ENCODE results near the gene ADAP1.

ADAP1 gene

DNA sequence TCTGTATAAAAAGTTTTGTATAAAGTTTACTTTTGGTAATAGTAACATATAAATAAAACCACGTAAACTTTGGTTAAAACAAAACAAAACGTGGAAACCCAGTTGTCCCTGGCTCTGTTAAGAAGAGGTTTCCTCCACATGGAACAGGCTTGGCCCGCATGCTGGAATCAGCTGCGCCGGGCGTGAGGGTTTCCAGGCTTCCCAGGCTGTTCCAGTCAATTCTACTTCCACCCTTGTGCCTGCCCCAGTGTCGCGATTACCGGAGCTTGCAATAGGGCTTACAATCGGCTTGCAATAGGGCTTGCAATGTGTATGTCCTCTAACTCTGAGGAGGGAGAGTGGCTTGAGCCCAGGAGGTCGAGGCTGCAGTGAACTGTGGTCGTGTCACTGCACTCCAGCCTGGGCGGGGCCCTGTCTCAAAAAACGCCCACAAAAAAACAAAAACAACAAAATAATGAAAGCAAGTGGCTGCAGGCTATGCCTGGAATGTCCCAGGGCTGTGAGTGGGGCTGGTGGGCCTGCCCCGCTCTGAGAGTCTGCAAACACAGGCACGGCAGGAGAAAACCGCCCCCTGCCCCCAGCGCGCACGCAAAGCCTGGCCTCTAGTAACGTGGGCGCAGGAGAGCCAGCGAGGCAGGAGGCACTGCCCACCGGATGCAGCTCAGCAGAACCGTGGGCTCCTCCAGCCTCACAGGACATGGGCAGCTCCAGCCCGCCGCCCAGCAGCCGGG is 44.8 kb upstream of the ADAP1 start:
- Histone ChIP-seq H3K9ac (ENCODE audit: low read length) (no peak overlapping the region), H3K18ac (ENCODE audit: low read length) (no peak overlapping the region), H4K8ac (ENCODE audit: low read depth, low read length) (no peak overlapping the region), H3K23ac (ENCODE audit: low read length) (no peak overlapping the region), H3K56ac (ENCODE audit: low read length) (no peak overlapping the region), H2AK5ac (ENCODE audit: low read length) (no peak overlapping the region), H3K4me3 (ENCODE audit: low read length) (no peak overlapping the region), H2BK120ac (ENCODE audit: low read depth, low read length) (no peak overlapping the region), H2BK15ac (replicated peaks; ENCODE audit: low read depth) (no peak overlapping the region), H3K4ac (ENCODE audit: low read depth, low read length) (no peak overlapping the region), H3K79me1 (ENCODE audit: low read length) (no peaks in the 10 kb centered on the region), H3K79me2 (ENCODE audit: control insufficient read depth, insufficient read depth, low read length) (no peaks in the 10 kb centered on the region), H3K36me3 (ENCODE audit: control insufficient read depth, insufficient read depth, low read length) (no peaks in the 10 kb centered on the region), H3K4me1 (ENCODE audit: control insufficient read depth, low read depth, low read length) (no peaks in the 10 kb centered on the region), H3K27ac (ENCODE audit: low read depth, low read length) (no peak overlapping the region), H4K5ac (ENCODE audit: low read length) (no peak overlapping the region), H3K4me2 (ENCODE audit: low read length) (no peak overlapping the region), H3K27me3 (ENCODE audit: insufficient read depth, low read length, poor library complexity) (no peaks in the 10 kb centered on the region), H2BK5ac (ENCODE audit: low read length) (no peak overlapping the region)
- no CpG with 5 or more reads among the region's 28 CpGs for WGBS (ENCODE audit: extremely low coverage, insufficient coverage, low lambda C conversion rate)
- DNase-seq: no peak

DNA sequence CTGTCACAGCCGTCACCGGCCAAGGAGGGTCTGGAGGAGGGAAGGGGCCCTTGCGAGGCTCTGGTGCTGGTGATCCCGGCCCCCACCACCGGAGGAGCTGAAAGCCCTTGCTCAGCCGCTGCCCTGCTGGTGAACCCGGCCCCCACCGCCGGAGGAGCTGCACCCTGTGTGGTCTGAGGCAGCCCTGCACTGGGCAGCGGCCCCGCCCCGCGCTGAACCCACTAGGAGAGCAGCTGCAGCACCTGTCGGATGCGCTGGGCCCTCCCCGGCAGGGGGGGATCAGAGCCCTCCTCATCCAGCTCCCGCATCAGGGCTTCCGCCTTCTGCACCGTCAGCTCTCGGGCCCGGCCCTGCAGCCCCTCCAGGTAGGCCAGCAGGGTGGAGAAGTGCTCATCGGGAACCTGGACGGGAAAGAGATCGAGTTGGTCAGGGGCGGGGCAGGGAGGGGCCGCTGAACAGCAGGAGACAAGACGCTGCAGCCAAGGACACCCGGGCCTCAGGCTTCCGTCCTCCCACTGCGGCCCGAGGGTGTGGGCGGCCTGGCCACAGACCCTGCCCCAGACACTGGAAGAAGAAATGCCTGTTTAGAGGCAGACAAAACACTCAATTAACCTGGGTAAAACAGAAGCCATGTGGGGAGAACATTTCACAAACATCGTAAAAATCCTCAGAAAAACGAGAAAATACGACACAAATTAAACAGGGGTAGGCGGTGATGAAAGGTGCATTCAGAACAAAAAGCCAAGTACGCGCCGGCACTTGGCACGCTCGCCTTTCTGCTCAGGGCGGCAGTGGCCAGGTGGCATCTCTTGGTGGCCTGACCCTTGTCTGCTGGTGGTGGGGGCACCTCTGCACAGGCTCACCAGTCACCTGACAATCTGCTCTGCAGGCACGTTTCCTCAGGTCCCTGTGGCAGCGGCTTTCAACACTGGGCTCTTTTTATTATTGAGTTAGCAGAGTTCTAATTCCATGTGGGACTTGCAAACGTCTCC is 43.2 kb upstream of the ADAP1 start:
- no peak overlapping the region for H3K27ac ChIP-seq (ENCODE audit: low read depth, low read length)
- no peaks in the 10 kb centered on the region for H3K79me2 ChIP-seq (ENCODE audit: control insufficient read depth, insufficient read depth, low read length)
- no peak overlapping the region for H4K8ac ChIP-seq (ENCODE audit: low read depth, low read length)
- peak; percentile 31 for DNase-seq
- H2AK5ac ChIP-seq (ENCODE audit: low read length): no peak overlapping the region
- H3K27me3 ChIP-seq (ENCODE audit: insufficient read depth, low read length, poor library complexity): no peaks in the 10 kb centered on the region
- H3K9ac ChIP-seq (ENCODE audit: low read length): no peak overlapping the region
- H3K4me2 ChIP-seq (ENCODE audit: low read length): no peak overlapping the region
- no peak overlapping the region for H2BK120ac ChIP-seq (ENCODE audit: low read depth, low read length)
- H3K4me1 ChIP-seq (ENCODE audit: control insufficient read depth, low read depth, low read length): no peaks in the 10 kb centered on the region
- H3K79me1 ChIP-seq (ENCODE audit: low read length): no peaks in the 10 kb centered on the region
- no peak overlapping the region for H2BK5ac ChIP-seq (ENCODE audit: low read length)
- H3K36me3 ChIP-seq (ENCODE audit: control insufficient read depth, insufficient read depth, low read length): no peaks in the 10 kb centered on the region
- H3K4ac ChIP-seq (ENCODE audit: low read depth, low read length): no peak overlapping the region
- no CpG with 5 or more reads among the region's 45 CpGs for WGBS (ENCODE audit: extremely low coverage, insufficient coverage, low lambda C conversion rate)
- no peak overlapping the region for H2BK15ac ChIP-seq (replicated peaks; ENCODE audit: low read depth)
- H3K4me3 ChIP-seq (ENCODE audit: low read length): no peak overlapping the region
- H3K23ac ChIP-seq (ENCODE audit: low read length): no peak overlapping the region
- no peak overlapping the region for H3K56ac ChIP-seq (ENCODE audit: low read length)
- no peak overlapping the region for H3K18ac ChIP-seq (ENCODE audit: low read length)
- H4K5ac ChIP-seq (ENCODE audit: low read length): no peak overlapping the region

DNA sequence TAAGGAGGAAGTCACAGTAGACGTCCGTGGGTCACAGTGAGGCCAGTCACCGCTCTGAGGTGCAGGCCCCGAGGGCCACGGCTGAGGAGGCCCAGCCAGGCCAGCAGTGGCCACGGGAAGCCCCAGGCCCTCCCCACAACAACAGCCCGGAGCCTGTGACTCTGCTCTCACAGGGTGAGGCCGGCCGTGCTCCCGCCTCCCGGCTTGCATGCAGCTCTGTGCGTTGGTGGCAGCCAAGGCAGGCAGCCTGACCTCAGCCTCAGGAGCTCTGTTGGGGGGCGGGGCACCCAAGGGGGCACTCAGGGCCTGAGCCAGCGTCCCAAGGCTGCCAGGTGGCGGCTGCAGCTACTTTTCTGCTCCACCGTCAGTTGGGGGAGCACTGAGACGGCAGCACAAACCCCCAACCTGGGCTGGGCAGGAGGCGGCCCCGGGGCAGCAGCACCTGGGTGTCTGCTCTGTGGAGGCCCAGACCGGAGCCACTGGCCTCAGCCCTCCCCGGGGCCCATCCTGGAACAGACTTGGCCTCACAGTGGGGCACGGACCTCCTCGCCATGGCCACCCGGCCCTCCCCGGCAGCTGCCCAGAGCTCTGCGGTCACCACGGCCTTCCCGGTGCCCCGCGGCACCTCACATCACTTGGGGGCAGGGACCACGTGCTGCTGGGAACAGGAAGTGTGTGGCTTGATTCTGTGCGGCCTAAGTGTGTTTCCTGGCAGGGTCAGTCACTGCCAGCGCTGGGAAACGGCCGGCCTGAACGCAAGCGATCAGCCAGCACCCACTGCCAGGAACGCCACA is 41.8 kb upstream of the ADAP1 start:
- Histone ChIP-seq H2BK15ac (replicated peaks; ENCODE audit: low read depth) (no peak overlapping the region), H3K79me1 (ENCODE audit: low read length) (no peaks in the 10 kb centered on the region), H4K8ac (ENCODE audit: low read depth, low read length) (no peak overlapping the region), H3K4ac (ENCODE audit: low read depth, low read length) (no peak overlapping the region), H3K79me2 (ENCODE audit: control insufficient read depth, insufficient read depth, low read length) (no peaks in the 10 kb centered on the region), H3K18ac (ENCODE audit: low read length) (no peak overlapping the region), H4K5ac (ENCODE audit: low read length) (no peak overlapping the region), H3K9ac (ENCODE audit: low read length) (no peak overlapping the region), H3K56ac (ENCODE audit: low read length) (no peak overlapping the region), H3K4me2 (ENCODE audit: low read length) (no peak overlapping the region), H3K27ac (ENCODE audit: low read depth, low read length) (no peak overlapping the region), H3K23ac (ENCODE audit: low read length) (no peak overlapping the region), H3K4me3 (ENCODE audit: low read length) (no peak overlapping the region), H2AK5ac (ENCODE audit: low read length) (no peak overlapping the region), H2BK5ac (ENCODE audit: low read length) (no peak overlapping the region), H3K27me3 (ENCODE audit: insufficient read depth, low read length, poor library complexity) (no peaks in the 10 kb centered on the region), H3K36me3 (ENCODE audit: control insufficient read depth, insufficient read depth, low read length) (no peaks in the 10 kb centered on the region), H2BK120ac (ENCODE audit: low read depth, low read length) (no peak overlapping the region), H3K4me1 (ENCODE audit: control insufficient read depth, low read depth, low read length) (no peaks in the 10 kb centered on the region)
- no peak for DNase-seq
- whole genome bisulfite sequencing (ENCODE audit: extremely low coverage, insufficient coverage, low lambda C conversion rate): no CpG with 5 or more reads among the region's 38 CpGs

DNA sequence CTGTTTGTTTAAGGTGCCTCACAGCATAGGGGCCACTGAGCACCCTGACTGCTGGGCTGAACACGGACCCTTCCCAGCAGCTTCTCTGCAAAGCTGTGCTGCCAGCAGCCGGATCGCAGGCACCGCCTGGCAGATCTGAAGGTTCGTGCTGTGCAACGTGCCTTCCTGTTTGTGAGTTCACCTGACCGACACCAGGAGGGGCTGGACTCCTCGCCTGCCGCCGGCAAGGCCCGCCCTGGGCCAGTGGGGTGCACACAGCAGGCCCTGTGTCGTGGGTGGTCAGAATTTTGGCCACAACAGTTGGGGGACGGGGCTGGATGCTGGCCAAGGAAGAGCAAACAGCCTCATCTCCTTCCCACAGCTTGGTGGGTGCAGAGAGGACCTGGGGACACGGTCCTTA is 41.1 kb upstream of the ADAP1 start:
- H3K79me1 ChIP-seq (ENCODE audit: low read length): no peaks in the 10 kb centered on the region
- WGBS (ENCODE audit: extremely low coverage, insufficient coverage, low lambda C conversion rate): no CpG with 5 or more reads among the region's 14 CpGs
- H2AK5ac ChIP-seq (ENCODE audit: low read length): no peak overlapping the region
- H3K4ac ChIP-seq (ENCODE audit: low read depth, low read length): no peak overlapping the region
- no peak overlapping the region for H3K56ac ChIP-seq (ENCODE audit: low read length)
- no peak overlapping the region for H4K8ac ChIP-seq (ENCODE audit: low read depth, low read length)
- no peak overlapping the region for H3K4me3 ChIP-seq (ENCODE audit: low read length)
- no peak overlapping the region for H2BK120ac ChIP-seq (ENCODE audit: low read depth, low read length)
- no peaks in the 10 kb centered on the region for H3K4me1 ChIP-seq (ENCODE audit: control insufficient read depth, low read depth, low read length)
- no peak for DNase-seq
- no peak overlapping the region for H4K5ac ChIP-seq (ENCODE audit: low read length)
- no peak overlapping the region for H2BK5ac ChIP-seq (ENCODE audit: low read length)
- H2BK15ac ChIP-seq (replicated peaks; ENCODE audit: low read depth): no peak overlapping the region
- no peaks in the 10 kb centered on the region for H3K27me3 ChIP-seq (ENCODE audit: insufficient read depth, low read length, poor library complexity)
- no peak overlapping the region for H3K27ac ChIP-seq (ENCODE audit: low read depth, low read length)
- H3K23ac ChIP-seq (ENCODE audit: low read length): no peak overlapping the region
- H3K18ac ChIP-seq (ENCODE audit: low read length): no peak overlapping the region
- H3K36me3 ChIP-seq (ENCODE audit: control insufficient read depth, insufficient read depth, low read length): no peaks in the 10 kb centered on the region
- H3K79me2 ChIP-seq (ENCODE audit: control insufficient read depth, insufficient read depth, low read length): no peaks in the 10 kb centered on the region
- no peak overlapping the region for H3K4me2 ChIP-seq (ENCODE audit: low read length)
- H3K9ac ChIP-seq (ENCODE audit: low read length): no peak overlapping the region

DNA sequence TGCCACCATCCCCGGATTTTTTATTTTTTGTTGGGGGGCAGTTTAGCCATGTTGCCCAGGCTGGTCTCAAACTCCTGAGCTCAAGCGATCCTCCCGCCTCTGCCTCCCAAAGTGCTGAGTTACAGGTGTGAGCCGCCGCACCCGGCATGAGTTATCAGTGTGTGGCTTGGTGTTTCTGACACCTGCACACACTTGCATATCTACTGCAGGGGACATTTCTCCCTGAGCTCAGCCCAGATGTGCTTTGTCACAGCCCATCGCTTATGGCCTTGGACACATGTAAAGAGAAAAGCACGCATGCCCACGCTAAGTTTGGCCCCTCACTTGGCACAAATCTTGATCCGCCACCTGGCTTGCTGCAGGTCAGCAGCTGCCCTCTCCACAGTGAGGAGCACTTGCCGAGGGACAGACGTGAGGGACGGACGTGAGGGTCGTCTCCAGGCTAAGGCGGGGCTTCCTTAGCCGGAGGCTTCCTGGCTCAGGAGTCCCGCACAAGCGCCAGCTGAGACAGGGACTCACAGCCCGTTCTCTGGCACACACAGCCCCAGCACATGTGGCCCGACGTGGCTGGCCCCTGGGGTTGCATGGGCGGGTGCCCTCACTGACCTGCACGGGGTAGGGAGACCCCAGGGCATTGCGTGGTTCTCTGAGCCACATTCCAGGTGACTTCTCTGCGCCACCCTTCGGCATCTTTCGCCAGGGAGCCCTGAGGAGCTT is 40.3 kb upstream of the ADAP1 start:
- no peak overlapping the region for H3K4me3 ChIP-seq (ENCODE audit: low read length)
- H3K79me1 ChIP-seq (ENCODE audit: low read length): no peaks in the 10 kb centered on the region
- no peak overlapping the region for H3K56ac ChIP-seq (ENCODE audit: low read length)
- no peak overlapping the region for H4K5ac ChIP-seq (ENCODE audit: low read length)
- H2BK120ac ChIP-seq (ENCODE audit: low read depth, low read length): no peak overlapping the region
- H3K79me2 ChIP-seq (ENCODE audit: control insufficient read depth, insufficient read depth, low read length): no peaks in the 10 kb centered on the region
- no peak overlapping the region for H3K27ac ChIP-seq (ENCODE audit: low read depth, low read length)
- H3K18ac ChIP-seq (ENCODE audit: low read length): no peak overlapping the region
- no peak overlapping the region for H3K23ac ChIP-seq (ENCODE audit: low read length)
- H3K27me3 ChIP-seq (ENCODE audit: insufficient read depth, low read length, poor library complexity): no peaks in the 10 kb centered on the region
- no CpG with 5 or more reads among the region's 28 CpGs for WGBS (ENCODE audit: extremely low coverage, insufficient coverage, low lambda C conversion rate)
- H2BK15ac ChIP-seq (replicated peaks; ENCODE audit: low read depth): no peak overlapping the region
- no peak for DNase-seq
- H3K4me2 ChIP-seq (ENCODE audit: low read length): no peak overlapping the region
- H3K36me3 ChIP-seq (ENCODE audit: control insufficient read depth, insufficient read depth, low read length): no peaks in the 10 kb centered on the region
- H3K9ac ChIP-seq (ENCODE audit: low read length): no peak overlapping the region
- H4K8ac ChIP-seq (ENCODE audit: low read depth, low read length): no peak overlapping the region
- no peak overlapping the region for H3K4ac ChIP-seq (ENCODE audit: low read depth, low read length)
- no peak overlapping the region for H2AK5ac ChIP-seq (ENCODE audit: low read length)
- H3K4me1 ChIP-seq (ENCODE audit: control insufficient read depth, low read depth, low read length): no peaks in the 10 kb centered on the region
- no peak overlapping the region for H2BK5ac ChIP-seq (ENCODE audit: low read length)
